Measurements from ENCODE around the gene LRP1-AS. TPM values are rescaled to one million over a fixed set of nuclear protein-coding genes. Genes with fewer than 3 reads are reported as not detected.

LRP1-AS gene
- total RNA-seq, 1 donor from 2014 or later = 0.46 TPM

DNA sequence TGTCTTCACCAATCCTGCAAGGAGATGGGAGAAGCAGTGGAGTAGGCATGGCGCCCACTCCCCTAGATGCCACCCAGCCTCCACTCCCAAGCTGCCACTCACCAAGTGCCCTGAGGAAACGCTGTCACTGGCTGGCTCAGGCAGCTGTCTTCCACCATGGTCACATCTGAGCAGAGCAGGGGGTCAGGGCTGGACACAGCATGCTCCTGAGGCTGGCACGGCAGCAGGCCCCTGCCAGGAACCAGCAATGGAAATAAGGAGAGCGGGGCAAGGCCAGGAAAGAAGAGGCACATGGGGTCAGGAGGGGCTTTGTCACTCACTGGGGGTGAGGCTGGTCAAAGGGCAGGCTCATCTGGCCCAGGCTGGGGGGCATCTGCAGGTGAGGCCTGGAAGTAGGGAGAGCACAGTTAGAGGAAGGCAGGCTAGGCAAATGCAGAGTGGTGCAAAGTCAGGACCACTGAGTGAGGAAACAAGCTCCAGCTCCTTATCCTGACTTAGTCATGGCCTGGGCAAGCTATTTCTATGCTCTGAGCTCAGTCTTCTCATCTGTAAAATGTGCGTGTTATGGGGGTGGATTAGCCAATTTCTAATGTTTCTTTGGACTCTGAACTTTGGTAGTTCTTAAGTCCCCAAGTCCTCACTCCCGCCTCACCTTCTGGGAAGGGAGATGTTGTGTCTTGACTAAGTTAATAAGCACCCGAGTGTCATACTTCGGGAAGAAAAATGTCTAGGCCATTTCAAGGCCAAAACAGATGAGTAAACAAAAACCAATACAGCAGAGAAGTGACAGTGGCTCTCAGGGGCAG, 50.5 kb downstream of the LRP1-AS start:
- DNase-seq (ENCODE audit: low spot score) = no peak
- TF ChIP-seq, protein P1, sequence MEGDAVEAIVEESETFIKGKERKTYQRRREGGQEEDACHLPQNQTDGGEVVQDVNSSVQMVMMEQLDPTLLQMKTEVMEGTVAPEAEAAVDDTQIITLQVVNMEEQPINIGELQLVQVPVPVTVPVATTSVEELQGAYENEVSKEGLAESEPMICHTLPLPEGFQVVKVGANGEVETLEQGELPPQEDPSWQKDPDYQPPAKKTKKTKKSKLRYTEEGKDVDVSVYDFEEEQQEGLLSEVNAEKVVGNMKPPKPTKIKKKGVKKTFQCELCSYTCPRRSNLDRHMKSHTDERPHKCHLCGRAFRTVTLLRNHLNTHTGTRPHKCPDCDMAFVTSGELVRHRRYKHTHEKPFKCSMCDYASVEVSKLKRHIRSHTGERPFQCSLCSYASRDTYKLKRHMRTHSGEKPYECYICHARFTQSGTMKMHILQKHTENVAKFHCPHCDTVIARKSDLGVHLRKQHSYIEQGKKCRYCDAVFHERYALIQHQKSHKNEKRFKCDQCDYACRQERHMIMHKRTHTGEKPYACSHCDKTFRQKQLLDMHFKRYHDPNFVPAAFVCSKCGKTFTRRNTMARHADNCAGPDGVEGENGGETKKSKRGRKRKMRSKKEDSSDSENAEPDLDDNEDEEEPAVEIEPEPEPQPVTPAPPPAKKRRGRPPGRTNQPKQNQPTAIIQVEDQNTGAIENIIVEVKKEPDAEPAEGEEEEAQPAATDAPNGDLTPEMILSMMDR (IDR thresholded peaks at IDR 0.05; ENCODE audit: unreplicated experiment) = no peak
- Mint-ChIP-seq H3K27me3 (ENCODE audit: unreplicated experiment) (peaks cover 16% of the 10 kb centered on the region), H3K4me1 (ENCODE audit: unreplicated experiment) (peaks cover 23% of the 10 kb centered on the region), H3K27ac (ENCODE audit: unreplicated experiment) (no peak overlapping the region), H3K4me3 (ENCODE audit: unreplicated experiment) (peak overlapping the region; percentile 54), H3K36me3 (ENCODE audit: low read depth, unreplicated experiment) (peaks cover 33% of the 10 kb centered on the region), H3K9me3 (ENCODE audit: unreplicated experiment) (no peaks in the 10 kb centered on the region)

DNA sequence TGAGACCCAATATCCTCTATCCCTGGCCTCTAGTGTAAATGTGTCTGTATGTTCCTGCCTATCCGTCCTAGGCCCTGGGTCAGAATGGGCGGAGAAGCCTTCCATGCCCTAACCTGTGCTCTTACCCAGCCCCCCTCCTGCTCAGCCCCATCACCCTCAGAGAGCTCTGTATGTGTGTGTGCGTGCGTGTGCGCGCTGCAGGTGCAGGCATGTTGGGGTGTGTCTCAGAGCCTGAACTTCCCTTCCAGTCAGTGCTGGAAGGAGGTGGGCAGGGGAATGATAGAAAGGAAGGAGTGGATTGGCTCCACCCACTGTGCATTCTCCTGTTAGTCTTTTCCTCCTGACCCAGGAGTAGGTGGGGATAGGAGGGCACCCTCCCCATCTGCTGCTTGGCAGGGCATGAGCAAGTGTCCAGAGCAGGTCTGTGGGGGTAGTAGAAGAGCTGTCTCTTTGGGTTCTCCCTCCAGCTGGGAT, 51.3 kb downstream of the LRP1-AS start:
- Mint-ChIP-seq H3K27ac (ENCODE audit: unreplicated experiment) (peak overlapping the region; percentile 43), H3K36me3 (ENCODE audit: low read depth, unreplicated experiment) (peaks cover 33% of the 10 kb centered on the region), H3K27me3 (ENCODE audit: unreplicated experiment) (peaks cover 17% of the 10 kb centered on the region), H3K4me3 (ENCODE audit: unreplicated experiment) (no peak overlapping the region), H3K9me3 (ENCODE audit: unreplicated experiment) (no peaks in the 10 kb centered on the region), H3K4me1 (ENCODE audit: unreplicated experiment) (peaks cover 23% of the 10 kb centered on the region)
- TF ChIP-seq, protein P1 (IDR thresholded peaks at IDR 0.05; ENCODE audit: unreplicated experiment) = no peak
- no peak for DNase-seq (ENCODE audit: low spot score)

DNA sequence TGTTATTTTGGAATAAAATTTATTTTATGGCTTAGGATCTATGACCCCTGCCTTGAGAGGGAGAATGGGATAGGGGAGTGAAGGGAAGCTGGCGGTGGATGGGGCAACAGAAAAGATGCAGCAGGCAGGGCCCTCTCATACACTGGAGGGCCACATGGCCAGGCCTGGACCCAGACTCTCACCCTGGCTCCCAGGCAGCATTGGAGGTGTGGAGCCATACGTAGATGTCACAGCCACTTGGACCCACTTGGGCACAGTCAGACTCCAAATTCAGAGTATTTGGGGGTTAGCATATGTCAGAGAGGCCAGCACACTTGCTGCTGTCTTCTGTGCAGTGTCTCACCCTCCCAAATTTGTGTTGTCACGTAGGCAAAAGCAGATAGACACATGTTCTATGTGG, 52.0 kb downstream of the LRP1-AS start:
- H3K27ac Mint-ChIP-seq (ENCODE audit: unreplicated experiment) = no peak overlapping the region
- H3K27me3 Mint-ChIP-seq (ENCODE audit: unreplicated experiment) = peaks cover 22% of the 10 kb centered on the region
- TF ChIP-seq, protein P1 (IDR thresholded peaks at IDR 0.05; ENCODE audit: unreplicated experiment) = no peak
- H3K4me1 Mint-ChIP-seq (ENCODE audit: unreplicated experiment) = peaks cover 28% of the 10 kb centered on the region
- peaks cover 40% of the 10 kb centered on the region for H3K36me3 Mint-ChIP-seq (ENCODE audit: low read depth, unreplicated experiment)
- no peaks in the 10 kb centered on the region for H3K9me3 Mint-ChIP-seq (ENCODE audit: unreplicated experiment)
- no peak for DNase-seq (ENCODE audit: low spot score)
- peak overlapping the region; percentile 59 for H3K4me3 Mint-ChIP-seq (ENCODE audit: unreplicated experiment)

Small RNA genes lying within 50 kb of the gene (microRNA-seq; reads per million reads assigned to microRNA genes)
- 6.5 reads per million, percentile 52 among the genes with 10 or more reads in this experiment for gene MIR1228 (ENCODE audit: unreplicated experiment)

Other genes starting within 250 kb of the LRP1-AS start
- not detected for gene SDR9C7, start 213.2 kb downstream of the LRP1-AS start, total RNA-seq (ENCODE audit: unreplicated experiment)
- gene RDH16, start 190.0 kb downstream of the LRP1-AS start, total RNA-seq (ENCODE audit: unreplicated experiment) = 0.82 TPM
- gene ZBTB39, start 141.1 kb downstream of the LRP1-AS start, total RNA-seq (ENCODE audit: unreplicated experiment) = 23.9 TPM
- 18.0 TPM for gene TAC3, start 131.1 kb downstream of the LRP1-AS start, total RNA-seq (ENCODE audit: unreplicated experiment)
- gene MYO1A, start 97.5 kb downstream of the LRP1-AS start, total RNA-seq (ENCODE audit: unreplicated experiment) = 0.36 TPM
- gene NEMP1, start 68.8 kb downstream of the LRP1-AS start, total RNA-seq (ENCODE audit: unreplicated experiment) = 17.6 TPM
- gene NAB2, start 58.5 kb downstream of the LRP1-AS start, total RNA-seq (ENCODE audit: unreplicated experiment) = 14.0 TPM
- gene STAT6, start 36.3 kb downstream of the LRP1-AS start, total RNA-seq (ENCODE audit: unreplicated experiment) = 139 TPM
- 24.7 TPM for gene LRP1, start 19.1 kb downstream of the LRP1-AS start, total RNA-seq (ENCODE audit: unreplicated experiment)
- gene NXPH4, start 69.2 kb upstream of the LRP1-AS start, total RNA-seq (ENCODE audit: unreplicated experiment) = not detected
- gene SHMT2, start 82.1 kb upstream of the LRP1-AS start, total RNA-seq (ENCODE audit: unreplicated experiment) = 63.3 TPM
- 3.3 TPM for gene STAC3, start 103.6 kb upstream of the LRP1-AS start, total RNA-seq (ENCODE audit: unreplicated experiment)

All from endothelial cell (in vitro differentiated cells).